NCI-H1092 (cell line): Measurements from ENCODE around the gene MTA1.
A peak's percentile ranks its signal among the peaks of the same experiment; 100 is the strongest.

Source experiments
- DNase-seq: peaks from one replicate; lab custom pipeline; 2025; lab: John Stamatoyannopoulos, UW

MTA1 gene

DNA sequence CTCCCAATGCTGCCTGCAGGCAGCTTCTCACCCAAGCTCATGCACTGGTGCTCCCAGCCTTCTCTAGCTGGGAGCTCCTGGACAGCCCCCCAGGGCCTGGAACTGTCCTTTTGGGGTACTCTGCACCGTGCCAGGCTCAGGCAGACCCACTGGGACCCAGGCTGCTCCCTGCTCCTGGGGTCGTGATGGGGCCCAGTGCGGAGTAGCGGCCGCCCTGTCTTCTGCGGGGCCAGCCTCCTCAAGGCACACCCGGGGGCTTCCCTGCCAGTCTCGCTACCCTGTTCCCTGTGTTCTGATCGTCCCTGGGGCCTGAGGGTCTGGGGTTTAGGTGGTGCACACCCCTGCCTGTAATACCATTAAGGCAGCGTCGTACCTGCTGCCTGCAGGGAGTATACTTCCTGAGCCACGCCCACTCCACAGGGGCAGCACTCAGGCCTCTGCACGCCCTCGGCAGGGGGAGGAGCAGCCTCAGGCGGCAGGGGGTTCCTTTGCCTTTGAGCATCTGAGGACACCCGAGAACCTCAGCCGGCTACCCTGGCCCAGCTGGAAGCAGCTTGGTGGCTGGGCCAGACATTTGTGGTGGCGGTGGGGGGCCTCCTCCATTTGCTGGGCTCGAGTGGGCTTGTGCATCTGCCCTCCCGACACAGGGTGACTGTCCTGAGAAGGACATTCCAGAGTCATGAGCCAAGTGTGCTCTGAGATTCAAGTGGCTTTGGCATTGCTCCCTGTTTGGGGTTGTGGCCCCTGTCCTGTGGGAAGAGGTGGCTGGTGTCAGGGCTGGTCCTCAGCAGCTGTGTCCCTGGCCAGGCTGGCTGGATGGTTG, 45.8 kb downstream of the MTA1 start:
- DNase-seq = no peak

DNA sequence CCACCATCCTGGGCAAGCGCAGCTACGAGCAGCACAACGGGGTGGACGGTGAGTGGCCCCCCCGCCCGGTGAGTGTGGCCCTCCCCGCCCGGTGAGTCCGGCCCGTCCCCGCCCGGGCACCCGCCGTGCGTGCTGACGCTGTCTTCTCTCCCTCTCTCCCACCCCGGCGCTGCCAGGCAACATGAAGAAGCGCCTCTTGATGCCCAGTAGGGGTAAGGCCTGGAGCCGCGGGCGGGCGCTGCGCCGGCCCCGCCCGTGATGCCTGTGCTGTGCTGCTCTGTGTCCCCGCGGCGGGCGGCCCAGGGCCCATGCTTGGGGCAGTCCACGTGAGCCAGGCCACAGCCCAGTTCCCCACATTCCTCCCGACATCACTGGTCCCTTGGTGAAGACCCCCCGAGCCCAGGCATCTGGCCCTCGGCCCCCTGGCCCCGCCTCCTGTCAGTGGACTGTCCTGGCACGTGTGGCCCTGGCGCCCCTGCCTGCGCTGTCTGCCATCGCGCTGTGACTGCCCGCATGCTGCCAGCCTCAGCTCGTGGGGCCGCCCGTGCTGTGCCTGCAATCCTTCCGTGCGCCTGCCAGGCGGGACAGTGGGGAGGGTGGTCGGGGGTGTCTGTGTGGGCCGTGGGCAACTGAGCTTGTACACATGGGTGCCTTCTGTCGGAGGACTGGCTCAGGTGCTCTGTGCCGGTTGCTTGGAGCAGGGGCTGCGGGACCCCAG, 47.1 kb downstream of the MTA1 start:
- no peak for DNase-seq

DNA sequence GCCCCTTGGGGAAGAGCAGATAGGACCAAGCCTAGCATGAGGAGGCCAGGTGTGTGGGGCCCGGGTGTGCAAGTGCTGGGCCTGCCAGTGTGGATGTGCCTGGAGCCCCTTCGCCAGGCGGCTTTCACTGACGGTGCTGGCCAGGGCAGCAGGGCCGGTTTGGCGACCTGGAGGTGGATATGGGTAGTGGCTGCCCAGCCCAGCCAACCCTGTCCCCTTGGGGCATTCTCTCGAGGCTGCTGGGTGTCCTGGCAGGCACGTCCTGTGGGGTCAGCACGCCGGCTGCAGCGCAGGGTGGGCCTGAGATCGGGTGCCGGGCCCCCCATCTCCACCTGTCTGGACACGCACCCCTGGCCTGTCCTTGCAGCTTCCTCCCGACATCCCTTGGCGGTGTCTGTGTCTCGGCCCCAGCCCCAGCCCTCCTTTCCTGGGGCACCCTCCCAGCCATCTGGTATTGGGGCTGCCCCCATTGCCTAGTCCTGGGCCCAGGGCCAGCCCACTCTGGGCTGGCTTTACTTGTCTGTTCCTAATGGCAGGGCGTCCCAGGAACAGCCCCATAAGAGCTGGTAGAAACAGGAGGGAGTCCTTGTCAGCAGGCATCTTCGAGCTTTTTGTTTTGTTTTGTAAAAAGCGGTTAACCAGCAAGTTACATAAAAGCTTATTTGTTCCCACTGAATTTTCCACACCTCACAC, 47.8 kb downstream of the MTA1 start:
- no peak for DNase-seq

DNA sequence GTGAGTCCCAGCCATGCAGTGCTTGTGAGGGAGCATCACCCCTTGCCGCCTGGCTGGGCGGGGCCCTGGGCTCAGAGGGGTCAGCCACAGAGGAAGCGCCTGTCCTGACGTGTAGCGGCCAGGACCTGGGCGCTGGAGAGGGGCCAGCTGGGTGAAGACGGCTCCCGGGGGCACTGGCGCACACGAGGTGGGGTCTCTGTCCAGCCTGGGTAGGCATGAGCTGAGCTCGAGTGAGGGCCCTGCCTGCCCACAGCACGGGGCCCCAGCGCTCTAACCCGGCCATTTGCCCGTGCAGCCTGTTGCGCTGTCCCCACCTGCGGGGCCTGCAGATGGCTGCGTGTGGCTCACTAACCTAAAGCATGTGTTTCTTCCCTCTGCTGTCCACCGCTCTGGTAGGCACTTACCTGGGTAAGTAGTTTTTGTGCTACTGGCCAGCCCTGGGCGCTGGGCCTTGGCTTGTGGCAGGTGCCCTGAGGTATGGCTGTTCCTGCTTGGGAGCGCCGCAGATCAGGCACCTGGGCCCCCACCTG, 48.4 kb downstream of the MTA1 start:
- no peak for DNase-seq

DNA sequence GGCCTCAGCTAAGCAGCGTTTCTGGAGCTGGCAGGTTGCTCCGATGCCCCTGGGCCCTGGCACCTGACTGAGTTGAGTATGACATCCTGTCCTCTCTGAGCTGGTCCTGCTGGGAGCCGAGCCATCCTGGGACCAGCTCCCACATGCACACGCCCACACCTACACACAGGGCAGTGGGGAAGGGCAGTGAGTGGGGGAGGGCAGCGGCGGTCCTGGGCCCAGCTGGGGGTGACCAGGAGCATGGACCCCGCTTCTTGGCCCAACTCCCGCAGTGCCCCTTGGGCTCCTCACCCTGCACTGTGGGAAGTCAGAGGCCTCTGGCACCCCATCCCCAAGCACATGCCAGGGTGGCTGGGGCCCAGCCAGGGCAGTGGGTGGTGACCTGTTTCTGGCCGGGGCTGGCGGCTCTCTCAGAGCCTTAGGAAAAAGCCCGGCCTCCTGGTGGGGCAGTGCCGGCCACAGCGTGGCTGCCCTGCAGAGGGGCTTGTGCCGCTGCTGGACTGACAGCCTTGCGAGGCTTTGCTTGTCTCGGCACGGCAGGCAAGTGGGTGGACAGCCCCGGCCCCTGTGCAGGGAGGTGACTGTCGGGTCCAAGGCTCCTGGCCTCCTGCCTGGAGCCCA, 49.1 kb downstream of the MTA1 start:
- DNase-seq = no peak

DNA sequence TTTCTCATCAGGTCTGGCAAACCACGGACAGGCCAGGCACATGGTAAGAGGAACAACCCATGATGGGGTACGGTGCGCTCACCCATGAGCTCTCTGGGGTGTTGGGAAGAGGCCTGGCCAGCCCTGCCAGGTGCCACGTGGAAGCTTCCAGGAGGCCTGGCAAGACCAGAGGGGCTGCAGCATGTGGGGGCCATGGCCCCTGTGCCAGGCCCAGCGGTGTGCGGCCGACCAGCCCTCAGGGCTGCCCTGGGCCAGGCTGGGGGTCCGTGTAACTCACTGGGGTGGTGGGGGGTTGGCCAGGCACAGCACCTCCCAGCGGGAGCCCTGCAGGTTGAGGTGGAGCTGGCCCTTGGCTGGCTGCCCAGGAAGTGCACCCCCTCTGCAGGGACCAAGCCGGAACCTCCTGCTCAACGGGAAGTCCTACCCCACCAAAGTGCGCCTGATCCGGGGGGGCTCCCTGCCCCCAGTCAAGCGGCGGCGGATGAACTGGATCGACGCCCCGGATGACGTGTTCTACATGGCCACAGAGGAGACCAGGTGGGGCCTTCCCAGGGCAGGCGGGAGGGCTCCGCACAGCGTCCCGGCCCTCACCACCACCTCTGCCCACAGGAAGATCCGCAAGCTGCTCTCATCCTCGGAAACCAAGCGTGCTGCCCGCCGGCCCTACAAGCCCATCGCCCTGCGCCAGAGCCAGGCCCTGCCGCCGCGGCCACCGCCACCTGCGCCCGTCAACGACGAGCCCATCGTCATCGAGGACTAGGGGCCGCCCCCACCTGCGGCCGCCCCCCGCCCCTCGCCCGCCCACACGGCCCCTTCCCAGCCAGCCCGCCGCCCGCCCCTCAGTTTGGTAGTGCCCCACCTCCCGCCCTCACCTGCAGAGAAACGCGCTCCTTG, 50.1 kb downstream of the MTA1 start:
- DNase-seq = no peak

DNA sequence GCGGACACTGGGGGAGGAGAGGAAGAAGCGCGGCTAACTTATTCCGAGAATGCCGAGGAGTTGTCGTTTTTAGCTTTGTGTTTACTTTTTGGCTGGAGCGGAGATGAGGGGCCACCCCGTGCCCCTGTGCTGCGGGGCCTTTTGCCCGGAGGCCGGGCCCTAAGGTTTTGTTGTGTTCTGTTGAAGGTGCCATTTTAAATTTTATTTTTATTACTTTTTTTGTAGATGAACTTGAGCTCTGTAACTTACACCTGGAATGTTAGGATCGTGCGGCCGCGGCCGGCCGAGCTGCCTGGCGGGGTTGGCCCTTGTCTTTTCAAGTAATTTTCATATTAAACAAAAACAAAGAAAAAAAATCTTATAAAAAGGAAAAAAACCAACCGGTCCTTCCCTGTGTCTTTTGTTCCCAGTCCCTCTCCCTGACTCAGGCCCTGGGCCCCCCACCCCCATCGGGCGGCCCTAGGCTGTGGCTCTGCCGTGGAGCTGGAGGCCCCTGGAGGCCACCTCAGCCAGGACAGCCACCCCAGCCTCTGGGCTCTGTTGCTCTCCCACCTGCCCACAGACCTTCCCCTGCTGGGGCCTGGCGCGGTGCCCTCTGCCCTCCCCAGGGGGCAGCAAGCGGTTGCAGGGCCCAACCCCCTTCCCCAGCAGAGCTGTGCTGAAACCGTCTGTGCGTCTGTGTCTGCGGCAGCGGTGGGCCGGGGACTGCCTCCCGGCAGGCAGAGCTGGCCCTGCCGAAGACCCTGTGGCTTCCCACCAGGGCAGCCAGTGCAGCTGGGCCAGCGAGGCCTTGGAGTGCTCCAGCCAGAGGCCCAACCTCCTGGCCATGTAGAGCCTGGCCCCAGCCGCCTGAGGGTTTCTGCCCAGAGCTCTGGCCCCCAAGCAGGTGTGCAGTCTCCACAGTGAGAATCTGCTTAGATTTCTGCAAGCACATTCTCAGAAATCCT, 51.0 kb downstream of the MTA1 start:
- peak; percentile 67 for DNase-seq

DNA sequence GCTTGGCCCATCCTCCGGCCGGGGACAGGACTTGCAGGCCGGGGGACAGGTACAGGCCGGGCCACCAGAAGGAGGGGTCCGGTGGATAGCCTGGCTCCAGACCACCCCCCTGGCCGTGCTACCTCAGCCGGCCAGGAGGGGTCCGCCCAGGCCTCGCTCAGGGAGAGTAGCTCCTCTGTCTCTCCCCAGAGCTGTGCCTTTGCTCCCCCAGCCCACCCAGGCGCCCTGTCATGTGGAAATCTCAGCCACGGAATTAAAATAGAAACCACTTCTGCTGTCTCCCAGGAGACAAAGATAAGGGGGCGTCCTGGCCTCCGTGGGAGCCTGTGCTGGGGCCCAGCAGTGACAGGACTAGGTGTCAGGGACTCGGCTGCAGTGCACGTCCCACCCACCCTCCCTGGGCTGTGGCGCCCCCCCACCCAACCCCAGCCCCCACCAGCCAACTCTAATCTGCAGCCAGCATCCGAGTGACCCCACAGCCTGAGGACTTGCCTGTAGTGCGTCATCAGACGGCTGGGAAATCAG, 51.7 kb downstream of the MTA1 start:
- no peak for DNase-seq

DNA sequence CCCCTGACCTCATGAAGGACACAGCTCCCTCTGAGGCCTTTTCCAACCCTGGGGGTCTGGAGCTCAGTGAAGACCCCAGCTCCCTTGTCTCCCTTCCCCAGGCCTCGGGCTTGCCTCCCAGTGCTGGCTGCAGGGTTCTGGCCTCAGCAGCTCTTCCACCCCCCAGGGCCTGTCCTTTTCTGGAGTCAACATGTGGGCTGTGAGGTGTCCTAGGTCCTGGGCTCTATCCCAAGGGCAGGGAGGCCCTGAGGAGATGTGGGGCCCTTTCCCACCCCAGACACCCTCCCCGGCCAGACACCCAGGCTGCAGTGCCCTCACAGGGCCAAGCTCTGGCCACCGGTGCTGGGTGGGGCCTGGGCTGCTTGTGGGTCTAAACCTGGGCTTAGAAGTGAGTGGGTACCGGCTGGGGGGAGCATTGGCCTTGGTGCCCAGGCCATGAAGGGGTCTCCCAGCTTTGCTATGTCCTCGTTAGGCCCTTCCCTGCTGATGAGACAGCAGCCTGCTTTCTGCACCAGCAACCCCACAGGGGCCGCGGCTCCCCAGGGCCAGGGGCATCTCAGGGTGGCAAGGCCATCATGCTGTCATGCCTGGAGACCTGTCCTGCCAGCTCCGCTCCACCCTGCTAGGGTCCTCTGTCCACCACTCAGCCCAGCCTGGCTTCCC, 52.3 kb downstream of the MTA1 start:
- no peak for DNase-seq

DNA sequence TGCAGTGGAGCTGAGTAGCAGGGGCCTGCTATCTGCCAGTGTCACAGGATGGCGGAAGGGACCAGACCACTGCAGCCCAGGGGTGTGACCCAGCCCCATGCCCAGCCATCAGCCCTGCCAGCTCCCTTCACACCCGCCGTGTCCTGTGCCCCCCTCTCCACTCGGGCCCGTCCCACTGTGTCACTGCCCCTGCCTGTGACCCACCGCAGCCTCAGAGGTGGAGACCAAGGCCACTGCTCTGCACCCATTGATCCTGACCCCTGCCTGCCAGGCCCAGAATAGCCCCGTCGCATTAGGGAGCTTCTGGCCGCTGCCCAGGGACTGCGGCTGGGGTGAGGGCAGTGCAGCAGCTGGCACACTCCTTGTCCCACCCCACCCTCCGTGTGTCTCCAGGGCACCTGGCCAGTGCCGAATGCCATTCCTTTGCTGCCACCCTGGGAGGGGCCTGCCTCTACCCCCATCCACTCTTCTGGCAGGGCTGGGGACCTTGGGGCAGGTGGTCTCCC, 52.9 kb downstream of the MTA1 start:
- DNase-seq = no peak

DNA sequence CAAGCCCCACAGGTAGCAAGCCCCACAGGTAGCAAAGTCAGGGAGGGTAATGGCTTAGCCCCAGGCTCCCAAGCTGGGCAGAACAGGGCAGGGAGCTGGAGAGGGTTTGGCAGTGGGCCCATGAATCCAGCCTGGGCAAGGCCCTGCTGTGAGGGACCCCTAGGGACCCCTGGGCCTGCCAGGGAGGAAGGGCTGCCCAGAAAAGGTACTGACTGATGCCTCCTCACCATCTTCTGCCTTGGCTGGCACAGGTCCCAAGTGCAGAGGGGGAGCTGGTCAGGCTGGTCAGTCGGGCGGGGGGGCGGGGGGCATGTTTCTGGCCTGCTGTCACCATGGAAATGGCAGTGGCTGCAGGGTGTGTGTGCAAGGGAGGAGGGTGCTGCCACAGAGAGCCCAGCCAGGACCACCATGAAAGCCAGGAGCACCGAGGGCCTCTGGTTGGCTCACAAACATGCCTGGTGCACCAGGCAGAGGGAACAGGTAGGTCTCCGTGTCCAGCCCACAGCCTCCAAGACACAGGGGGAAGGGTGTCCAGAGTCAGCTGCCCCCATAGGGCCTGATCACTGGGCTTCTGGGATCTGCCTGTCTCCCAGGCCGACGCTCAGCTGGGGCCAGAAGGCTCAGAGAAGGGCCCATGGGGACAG, 53.5 kb downstream of the MTA1 start:
- peak; percentile 71 for DNase-seq

DNA sequence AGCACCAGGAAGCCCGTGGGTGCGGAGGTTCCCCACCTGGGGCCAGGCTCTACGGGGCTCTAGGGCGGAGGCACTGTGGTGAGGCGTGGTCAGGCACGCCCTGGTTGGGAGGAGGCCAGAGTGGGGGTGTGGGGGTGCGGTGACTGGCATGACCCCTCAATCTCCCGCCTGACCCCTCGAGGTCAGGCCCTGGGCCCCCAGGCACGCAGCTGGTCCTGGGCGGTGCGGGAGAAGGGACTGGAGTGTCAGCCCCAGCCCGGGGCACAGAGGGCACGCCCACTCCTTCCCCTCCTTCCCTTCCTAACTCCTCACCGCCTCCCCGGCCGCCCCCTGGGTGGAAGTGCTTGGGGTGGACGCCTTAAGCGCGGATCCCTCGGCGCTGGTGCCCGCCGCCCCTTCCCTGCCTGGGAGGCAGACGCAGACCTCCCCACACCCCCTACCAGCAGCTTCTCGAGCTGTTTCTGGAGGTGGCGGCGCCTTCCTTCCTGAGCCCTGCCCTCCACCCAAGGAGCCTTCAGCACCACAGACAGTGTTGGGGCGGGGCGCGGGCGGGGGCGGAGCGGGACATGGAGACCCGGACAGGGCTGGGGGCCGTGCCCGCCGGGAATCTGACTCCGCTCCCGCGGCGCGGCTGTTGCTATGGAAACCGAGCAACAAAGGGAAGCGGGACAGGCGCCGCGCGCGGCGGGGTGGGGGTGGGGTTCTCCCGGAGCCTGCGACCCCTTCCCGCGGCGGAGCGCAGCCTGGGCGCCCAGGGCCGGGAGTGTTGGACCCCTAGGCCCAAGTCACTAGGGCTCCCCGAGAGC, 54.3 kb downstream of the MTA1 start:
- DNase-seq = peak; percentile 82

DNA sequence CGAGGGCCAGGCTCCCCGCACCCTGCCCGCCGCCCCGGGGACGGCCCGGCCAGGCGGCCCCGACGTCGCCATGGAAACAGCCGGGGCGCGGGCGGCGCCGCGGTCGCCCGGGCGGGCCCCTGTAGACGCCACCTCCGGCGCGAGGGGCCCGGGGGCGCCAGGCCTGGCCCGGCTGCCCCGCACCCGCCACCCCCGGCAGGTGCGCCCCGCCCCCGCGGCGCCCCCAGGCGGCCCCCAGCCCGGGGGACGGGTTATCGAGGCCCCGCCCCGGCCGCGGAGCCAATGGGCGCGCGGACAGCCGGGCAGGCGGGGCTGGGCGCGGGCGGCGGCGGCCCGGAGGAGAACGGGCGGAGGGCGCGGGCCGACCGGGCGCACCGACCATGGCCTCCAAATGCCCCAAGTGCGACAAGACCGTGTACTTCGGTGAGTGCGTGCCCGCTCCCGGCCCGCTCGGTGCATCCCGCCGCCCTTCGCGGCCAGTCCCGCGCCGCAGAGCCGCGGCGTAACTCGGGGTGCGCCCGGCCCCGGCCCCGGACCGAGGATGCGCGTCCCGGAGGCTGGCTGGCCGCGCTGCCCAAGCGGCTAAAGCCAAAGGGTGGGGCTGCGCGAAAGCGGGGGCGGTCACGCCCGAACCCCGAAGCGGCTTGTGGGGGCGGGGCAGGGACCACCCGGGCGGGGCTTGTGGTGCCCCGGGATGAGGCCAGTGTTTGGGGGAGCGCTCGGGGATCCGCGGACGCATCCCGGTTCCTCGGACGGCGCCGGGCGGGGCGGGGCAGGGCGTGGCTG, 55.0 kb downstream of the MTA1 start, which contains the start of gene CRIP2:
Gene CRIP2 (plus strand): TSS at position 339 of the 786 bp plus-strand sequence. CDS start 42 bp downstream, at position 381.
- peak; percentile 66 for DNase-seq

DNA sequence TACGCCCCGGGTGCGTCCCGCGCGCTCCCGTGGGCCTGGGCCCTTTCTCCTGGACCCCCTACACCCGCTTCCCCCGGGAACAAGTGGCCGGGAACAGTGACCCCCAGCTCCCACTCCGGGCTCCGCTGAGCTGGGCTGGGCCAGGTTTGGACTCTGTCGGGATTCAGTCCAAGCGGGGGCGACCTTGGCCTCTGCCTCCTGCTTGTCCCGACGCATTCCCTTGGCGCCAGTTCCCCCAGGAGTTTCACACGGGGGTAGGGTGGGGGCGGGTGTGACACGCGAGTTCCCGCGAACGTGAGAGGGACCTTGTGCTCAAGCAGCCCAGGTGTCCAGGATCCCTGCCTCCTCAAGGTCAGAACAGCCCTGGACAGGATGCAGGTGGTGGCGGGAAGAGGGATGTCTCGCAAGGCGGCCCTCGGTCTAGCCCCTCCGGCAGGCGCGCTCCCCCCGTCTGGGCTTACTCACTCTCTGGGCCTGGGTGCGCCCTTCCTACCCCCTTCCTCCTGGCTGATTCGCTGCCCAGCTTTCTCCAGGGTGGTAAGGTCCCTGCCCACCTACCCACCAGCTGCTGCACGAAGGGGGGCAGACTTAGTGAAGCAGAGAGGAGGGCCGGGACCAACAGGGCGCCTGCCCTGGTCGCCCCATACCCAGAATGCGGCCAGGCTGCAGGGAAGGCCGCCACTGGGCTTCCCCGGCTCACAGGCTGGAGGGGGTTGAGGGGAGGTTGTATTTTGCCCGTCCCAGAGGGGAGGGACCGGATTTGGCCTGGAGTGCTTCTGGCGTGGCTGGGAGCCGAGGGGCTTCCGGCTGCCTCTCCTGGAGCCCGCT, 55.9 kb downstream of the MTA1 start:
- peak; percentile 54 for DNase-seq

DNA sequence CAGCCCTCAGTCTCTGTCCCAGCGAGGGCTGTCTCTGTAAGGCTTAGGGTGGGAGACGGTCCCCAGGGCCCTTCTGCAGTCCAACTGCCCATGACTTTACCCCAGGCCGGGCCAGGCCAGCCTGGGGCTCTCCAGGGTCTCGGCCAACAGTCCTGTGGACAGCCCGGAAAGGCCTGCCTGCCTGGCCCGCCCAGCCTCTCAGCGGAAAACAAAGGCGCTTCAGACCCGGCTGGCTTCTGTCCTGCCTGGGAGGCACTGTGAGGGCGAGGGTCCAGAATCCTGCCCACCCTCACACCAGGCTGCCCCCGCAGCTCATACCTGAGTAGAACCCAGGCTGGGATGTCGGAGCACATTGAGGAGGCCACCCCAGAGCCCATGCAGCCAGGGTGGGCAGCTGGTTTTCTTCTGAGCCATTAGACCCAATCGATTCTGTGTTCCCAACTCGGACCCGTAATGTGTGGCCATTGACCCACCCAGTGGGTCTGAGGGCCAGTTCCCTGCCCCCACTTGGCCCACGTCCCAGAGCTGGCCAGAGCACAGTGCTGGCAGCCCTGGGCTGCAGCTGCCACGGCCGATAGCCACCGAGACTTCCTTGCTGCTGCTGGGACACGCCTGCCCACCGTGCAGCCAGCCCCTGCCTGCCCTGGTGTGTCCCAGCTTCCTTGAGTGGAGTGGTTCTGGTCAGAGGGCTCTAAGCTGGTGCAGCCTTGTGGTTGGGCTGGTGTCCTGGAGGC, 56.6 kb downstream of the MTA1 start:
- DNase-seq = no peak
